Measurements from ENCODE around the gene SLC12A7.

Gene SLC12A7

DNA sequence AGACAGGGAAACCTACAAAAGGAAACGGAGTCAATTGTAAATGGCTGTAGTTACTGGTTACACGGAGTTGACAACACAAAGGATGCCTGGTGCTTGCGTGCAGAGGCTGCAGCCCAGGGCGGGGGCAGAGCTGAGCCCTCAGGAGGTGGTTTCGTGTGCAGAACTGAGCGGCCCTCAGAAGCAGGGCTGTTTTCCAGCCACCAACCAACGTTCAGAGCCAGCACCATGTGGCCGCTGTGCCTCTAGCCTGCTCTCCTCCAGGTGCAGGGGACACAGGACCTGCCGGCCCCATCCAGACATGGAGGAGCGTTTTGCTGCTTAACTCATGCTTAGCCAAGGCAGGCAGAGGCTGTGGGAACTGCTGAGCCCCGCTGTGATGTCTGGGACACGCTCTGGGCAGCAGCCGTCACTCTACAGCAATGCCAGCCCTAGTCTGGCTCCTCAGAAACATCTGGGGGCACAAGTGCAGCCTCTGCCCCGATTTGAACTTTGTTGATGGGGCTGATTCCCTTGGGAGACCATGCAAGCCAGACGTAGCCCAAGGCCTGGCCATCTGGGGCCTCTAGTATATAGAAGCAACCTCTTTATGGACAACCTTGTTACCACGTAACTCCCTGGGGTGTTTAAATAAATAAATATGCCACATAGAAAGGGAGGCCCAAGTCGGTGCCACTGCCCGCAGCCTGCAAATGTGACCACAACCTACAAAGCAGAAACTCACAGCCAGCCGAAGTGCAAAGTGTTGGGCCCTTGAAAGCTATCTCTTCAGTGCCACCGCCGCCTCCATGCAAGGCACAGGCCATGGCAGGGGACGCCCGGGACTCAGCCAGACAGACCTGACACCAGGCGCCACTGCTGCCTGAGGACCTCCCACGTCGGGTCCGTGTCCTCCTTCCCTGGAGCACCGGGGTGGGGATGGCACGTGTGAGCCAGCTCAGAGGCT is 61.2 kb downstream of the SLC12A7 start:
- no peak for DNase-seq (ENCODE audit: low spot score)

DNA sequence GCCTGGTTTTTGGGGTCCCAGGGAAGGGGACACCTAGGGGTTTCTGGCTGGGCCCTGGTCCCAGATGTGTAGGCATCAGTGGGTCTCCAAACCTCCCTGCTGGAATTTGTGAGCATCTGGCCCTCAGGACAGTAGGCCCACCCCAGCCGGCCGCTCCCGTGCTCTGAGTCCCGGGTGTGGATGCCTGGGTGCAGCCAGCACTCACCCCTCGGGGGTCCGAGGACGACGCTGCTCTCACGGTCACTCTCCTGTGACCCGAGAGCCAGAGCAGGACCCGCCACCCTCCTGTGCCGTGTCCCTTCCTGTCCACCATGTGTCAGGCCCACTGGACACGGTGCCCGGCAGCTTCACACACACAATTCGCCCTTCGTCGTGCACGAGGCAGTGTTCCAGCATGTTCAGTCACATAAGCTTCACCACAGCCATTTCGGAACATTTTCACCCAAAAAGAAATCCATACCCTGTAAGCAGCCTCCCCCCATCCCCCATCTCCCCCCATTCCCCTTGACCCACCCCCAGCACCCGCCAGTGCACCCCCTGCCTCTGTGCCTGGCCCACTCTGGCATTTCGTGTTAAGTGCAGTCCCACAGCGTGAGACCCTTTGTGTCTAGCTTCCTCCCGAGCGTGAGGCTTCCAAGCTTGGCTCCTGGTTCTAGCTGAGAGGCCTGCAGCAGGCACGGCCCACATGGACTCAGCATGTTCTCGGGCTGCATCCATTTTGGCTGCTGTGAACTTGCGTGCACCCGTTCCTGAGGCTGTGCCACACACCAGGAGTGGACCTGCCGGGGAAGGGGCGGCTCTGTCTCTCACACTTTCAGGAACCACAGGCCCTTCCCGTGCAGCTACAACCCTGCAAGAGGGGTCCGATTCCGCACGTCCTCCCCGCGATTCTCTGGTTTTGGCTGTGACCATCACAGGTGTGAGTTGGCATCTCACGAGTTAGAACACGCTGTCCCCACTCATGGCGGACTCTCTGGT is 62.7 kb downstream of the SLC12A7 start:
- DNase-seq (ENCODE audit: low spot score), result no peak

DNA sequence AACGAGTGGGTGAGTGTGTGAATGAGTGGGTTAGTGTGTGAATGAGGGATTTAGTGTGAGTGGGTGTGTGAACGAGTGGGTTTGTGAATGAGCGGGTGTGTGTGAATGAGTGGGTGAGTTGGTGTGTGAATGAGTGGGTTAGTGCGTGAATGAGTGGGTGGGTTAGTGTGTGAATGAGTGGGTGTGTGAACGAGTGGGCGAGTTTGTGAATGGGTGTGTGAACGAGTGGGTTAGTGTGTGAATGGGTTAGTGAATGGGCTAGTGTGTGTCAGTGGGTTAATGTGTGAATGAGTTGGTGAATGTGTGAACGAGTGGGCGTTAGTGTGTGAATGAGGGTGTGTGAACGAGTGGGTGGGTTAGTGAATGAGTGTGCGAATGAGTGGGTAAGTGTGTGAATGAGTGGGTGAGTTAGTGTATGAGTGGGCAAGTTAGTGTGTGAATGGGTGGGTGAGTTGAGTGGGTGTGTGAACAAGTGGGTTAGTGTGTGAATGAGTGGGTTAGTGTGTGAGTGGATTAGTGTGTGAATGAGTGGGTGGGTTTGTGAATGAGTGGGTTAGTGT is 63.6 kb downstream of the SLC12A7 start:
- DNase-seq (ENCODE audit: low spot score), result no peak

DNA sequence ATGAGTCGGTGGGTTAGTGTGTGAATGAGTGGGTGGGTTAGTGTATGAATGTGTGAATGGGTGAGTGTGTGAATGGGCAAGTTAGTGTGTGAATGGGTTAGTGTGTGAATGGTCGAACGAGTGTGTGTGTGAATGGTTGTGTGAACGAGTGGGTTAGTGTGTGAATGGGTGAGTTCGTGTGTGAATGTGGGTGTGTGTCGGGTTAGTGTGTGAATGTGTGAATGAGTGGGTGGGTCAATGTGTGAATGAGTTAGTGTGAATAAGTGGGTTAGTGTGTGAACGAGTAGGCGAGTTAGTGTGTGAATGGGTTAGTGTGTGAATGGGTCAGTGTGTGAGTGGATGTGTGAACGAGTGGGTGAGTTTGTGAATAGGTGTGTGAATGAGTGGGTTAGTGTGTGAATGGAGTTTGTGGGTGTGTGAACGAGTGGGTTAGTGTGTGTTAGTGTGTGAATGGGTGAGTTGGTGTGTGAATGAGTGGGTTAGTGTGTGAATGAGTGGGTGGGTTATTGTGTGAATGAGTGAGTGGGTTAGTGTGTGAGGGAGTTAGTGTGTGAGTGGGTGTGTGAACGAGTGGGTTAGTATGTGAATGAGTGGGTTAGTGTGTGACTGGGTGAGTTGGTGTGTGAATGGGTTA is 64.4 kb downstream of the SLC12A7 start:
- DNase-seq (ENCODE audit: low spot score), result no peak

DNA sequence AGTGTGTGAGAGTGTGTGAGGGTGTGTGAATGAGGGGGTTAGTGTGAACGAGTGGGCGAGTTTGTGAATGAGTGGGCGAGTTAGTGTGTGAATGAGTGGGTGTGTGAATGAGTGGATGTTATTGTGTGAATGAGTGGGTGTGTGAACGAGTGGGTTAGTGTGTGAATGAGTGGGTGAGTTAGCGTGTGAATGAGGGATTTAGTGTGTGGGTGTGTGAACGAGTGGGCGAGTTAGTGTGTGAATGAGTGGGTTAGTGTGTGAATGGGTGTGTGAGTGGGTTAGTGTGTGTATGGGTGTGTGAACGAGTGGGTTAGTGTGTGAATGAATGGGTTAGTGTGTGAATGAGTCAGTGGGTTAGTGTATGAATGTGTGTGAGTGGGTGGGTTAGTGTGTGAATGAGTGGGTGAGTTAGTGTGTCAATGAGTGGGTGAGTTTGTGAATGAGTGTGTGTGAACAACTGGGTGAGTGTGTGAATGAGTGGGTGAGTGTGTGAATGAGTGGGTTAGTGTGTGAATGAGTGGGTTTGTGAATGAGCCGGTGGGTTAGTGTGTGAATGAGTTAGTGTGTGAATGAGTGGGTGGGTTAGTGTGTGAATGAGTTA is 65.8 kb downstream of the SLC12A7 start:
- DNase-seq (ENCODE audit: low spot score), result no peak

DNA sequence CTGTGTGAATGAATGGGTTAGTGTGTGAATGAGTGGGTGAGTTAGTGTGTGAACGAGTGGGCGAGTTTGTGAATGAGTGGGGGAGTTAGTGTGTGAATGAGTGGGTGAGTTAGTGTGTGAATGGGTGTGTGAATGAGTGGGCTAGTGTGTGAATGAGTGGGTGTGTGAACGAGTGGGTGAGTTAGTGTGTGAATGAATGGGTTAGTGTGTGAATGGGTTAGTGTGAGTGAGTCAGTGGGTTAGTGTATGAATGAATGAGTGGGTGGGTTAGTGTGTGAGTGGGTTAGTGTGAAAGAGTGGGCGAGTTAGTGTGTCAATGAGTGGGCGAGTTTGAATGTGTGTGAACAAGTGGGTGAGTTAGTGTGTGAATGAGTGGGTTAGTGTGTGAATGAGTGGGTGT is 67.7 kb downstream of the SLC12A7 start:
- no peak for DNase-seq (ENCODE audit: low spot score)

DNA sequence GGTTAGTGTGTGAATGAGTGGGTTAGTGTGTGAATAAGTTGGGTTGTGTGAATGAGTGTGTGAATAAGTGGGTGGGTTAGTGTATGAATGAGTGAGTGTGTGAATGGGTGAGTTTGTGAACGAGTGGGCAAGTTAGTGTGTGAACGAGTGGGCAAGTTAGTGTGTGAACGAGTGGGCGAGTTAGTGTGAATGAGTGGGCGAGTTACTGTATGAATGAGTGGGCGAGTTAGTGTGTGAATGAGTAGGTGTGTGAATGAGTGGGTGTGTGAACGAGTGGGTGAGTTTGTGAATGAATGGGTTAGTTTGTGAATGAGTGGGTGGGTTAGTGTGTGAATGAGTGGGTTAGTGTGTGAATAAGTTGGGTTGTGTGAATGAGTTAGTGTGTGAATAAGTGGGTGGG is 68.5 kb downstream of the SLC12A7 start:
- DNase-seq (ENCODE audit: low spot score), result no peak

DNA sequence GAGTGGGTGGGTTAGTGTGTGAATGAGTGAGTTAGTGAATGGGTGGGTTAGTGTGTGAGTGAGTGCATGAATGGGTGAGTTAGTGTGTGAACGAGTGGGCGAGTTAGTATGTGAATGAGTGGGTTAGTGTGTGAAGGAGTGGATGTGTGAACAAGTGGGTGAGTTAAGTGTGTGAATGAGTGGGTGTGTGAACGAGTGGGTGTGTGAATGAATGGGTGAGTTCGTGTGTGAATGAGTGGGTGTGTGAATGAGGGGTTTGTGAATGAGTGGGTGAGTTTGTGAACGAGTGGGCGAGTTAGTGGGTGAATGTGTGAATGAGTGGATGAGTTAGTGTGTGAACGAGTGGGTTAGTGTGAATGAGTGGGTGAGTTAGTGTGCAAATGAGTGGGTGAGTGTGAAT is 69.2 kb downstream of the SLC12A7 start:
- DNase-seq (ENCODE audit: low spot score), result no peak

DNA sequence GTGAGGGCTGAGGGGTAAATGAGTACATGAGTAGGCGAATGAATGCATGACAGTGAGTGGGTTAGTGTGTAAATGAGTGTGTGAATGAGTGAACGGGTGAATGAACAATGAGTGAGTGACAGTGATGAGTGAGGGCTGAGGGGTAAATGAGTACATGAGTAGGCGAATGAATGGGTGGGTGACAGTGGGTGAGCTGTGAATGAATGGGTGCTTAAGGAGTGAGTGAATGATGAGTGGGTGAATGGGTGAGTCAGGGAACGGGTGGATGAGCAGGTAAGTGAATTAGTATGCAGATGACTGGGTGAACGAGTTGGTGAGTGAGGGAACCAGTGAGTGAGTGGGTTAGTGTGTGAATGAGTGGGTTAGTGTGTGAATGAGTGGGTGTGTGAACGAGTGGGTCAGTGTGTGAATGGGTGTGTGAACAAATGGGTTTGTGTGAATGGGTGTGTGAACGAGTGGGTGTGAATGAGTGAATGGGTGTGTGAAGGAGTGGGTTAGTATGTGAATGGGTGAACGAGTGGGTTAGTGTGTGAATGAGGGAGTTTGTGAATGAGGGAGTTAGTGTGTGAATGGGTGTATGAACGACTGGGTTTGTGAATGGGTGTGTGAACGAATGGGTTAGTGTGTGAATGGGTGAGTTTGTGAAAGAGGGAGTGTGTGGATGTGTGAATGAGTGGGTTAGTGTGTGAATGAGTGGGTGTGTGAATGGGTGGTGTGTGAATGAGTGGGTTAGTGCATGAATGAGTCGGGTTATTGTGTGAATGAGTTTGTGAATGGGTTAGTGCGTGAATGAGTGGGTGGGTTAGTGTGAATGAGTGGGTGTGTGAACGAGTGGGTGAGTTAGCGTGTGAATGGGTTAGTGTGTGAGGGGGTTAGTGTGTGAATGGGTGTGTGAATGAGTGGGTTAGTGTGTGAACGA is 70.4 kb downstream of the SLC12A7 start:
- DNase-seq (ENCODE audit: low spot score), result no peak

DNA sequence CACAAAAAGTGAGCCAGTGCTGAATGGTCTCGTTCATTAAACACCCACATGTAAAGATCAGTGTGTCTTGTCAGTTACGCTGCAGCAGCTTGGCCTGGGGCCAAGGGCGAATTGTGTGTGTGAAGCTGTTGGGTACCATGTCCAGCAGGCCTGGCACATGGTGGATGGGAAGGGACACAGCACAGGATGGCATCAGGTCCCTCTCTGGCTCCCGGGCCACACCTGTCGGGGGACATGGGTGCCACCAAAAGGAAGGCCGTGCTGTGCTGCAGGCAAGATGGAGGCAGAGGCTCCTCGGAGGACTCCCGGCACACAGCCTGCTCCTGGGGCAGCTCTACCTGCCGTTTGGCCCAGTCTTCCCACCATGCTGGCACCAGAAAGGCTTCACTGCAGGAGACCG is 71.3 kb downstream of the SLC12A7 start:
- DNase-seq (ENCODE audit: low spot score), result no peak

DNA sequence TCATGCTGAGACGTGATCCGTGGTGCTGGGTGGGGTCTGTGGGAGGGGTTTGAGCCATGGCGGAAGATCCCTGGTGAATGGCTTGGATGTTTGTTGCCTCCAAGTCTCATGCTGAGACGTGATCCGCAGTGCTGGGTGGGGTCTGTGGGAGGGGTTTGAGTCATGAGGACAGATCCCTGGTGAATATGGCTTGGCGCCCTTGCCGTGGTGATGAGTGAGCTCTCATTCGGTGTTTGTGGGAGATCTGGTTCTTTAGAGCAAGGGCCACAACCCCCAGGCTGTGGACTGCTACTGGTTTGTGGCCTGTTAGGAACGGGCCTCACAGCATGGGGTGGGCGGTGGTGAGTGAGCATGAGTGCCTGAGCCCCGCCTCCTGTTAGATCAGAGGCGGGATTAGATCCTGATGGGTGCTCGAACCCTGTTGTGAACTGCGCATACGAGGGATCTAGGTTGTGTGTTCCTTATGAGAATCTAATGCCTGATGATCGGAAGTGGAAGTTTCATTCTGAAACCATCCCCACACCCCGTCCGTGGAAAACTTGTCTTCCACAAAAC is 72.1 kb downstream of the SLC12A7 start:
- no peak for DNase-seq (ENCODE audit: low spot score)

DNA sequence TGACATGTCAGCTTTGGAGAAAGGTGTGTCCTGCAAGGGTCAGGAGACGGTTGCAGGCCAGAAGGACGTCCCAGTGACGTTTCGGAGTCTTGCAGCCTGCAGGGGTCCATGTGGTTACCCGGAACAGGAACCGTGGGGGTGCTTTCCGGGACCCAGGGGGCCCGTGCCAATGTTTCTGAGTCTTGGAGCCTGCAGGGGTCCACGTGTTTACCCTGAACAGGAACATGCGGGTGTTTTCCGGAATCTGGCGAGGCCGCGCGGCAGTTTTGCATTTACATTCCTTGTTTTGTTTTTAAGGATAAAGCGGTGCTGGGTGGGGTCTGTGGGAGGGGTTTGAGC is 72.7 kb downstream of the SLC12A7 start:
- no peak for DNase-seq (ENCODE audit: low spot score)

DNA sequence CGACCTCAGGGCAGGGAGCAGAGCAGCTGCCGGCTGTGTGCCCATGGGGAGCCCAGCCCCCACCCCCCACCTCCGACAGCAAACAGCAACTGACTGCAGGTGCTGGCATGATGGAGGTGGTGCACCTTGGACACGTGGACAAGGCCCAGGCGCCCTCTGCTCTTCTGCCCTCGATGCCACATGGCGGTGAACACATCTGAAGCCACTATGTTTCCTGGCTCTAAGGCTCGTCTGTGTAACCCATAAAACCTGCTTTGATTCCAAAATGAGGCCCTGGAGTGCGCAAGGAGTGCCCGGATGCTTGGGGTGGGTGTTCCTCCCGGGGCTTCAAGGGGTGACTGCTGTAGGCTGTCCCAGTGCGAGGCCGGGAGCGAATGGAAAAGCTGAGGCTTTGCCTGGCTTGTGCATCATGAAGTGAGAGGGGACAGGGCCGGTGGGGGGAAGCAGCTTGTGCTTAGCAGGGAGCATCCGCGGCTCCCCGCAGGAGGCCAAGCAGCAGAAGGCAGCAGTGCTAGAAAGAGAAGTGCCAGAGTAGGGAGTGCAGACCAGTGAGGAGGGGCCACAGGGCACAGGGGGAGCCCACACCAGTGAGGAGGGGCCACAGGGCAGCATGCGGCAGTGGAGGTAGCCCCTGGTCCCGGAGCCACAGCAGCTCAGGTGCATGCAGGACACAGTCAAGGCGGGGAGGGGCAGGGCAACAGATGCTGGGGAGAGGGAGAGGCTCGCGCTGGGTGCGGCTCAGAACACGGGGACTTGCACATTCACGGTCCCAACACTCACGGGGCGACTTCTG is 73.2 kb downstream of the SLC12A7 start:
- no peak for DNase-seq (ENCODE audit: low spot score)

DNA sequence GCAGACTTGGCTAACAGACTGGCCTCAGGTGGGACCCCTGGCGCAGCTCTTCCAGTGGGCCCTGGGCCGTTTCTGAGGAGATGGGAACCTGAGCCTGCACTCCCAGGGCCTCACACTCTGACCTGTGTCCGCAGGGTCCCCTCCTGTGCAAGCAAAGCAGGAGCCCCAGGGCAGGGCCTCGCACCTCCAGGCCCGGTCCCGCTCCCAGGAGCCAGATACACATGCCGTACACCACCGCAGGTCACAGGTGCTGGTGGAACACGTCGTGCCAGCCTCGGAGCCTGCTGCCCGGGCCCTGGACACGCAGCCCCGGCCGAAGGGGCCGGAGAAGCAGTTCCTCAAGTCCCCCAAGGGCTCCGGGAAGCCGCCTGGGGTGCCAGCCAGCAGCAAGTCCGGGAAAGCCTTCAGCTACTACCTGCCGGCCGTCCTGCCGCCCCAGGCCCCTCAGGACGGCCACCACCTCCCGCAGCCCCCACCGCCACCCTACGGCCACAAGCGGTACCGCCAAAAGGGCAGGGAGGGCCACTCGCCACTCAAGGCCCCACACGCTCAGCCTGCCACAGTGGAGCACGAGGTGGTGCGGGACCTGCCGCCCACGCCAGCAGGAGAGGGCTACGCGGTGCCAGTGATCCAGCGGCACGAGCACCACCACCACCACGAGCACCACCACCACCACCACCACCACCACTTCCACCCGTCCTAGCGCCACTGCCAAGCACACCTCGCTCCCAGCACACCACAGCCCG is 74.0 kb downstream of the SLC12A7 start:
- DNase-seq (ENCODE audit: low spot score), result no peak

DNA sequence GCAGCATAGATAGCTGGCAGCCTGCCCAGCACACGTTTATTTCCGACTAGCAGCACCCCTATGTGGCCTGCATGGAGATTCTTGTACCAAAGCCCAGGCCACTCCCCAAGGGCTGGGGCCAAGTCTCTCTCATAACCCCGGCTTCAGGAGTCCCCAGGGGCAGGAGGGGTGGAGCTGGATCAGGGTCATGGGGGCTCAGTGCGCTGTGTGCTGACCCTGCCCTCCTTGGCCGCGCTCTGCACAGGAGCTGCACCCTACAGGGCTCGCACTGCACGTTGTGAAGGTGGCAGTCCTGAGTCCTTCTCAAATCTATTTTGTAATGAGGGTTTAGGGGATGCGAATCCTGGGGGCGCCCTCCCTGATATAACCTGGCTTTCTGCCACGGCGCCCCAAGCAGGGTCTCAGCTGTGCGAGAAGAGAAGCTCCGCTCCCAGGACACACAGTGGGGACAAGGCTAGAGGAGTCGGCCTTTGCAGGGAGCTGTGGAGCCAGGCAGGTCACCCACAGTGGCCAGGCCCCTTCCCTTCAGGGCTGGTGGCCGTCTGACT is 74.7 kb downstream of the SLC12A7 start:
- no peak for DNase-seq (ENCODE audit: low spot score)

DNA sequence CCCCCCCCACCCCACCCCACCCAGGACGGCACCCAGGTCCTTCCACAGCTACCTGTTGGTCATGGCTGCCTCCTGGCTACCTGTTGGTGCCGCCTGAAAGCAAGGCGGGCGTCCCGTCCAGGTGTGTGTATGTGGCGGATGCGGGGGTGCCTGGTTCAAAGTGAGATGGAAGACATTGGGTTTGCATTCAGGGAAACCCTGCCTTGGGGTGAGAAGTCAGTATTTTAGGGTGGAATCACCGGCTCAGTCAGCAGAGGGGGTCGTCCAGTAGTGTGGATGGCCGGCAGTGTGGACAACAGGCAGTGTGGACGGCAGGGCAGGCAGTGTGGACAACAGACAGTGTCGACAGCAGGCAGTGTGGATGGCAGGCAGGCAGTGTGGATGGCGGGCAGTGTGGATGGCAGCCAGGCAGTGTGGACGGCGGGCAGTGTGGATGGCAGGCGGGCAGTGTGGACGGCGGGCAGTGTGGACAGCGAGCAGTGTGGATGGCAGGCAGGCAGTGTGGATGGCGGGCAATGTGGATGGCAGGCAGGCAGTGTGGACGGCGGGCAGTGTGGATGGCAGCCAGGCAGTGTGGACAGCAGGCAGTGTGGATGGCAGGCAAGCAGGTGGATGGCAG is 75.2 kb downstream of the SLC12A7 start:
- no peak for DNase-seq (ENCODE audit: low spot score)

DNA sequence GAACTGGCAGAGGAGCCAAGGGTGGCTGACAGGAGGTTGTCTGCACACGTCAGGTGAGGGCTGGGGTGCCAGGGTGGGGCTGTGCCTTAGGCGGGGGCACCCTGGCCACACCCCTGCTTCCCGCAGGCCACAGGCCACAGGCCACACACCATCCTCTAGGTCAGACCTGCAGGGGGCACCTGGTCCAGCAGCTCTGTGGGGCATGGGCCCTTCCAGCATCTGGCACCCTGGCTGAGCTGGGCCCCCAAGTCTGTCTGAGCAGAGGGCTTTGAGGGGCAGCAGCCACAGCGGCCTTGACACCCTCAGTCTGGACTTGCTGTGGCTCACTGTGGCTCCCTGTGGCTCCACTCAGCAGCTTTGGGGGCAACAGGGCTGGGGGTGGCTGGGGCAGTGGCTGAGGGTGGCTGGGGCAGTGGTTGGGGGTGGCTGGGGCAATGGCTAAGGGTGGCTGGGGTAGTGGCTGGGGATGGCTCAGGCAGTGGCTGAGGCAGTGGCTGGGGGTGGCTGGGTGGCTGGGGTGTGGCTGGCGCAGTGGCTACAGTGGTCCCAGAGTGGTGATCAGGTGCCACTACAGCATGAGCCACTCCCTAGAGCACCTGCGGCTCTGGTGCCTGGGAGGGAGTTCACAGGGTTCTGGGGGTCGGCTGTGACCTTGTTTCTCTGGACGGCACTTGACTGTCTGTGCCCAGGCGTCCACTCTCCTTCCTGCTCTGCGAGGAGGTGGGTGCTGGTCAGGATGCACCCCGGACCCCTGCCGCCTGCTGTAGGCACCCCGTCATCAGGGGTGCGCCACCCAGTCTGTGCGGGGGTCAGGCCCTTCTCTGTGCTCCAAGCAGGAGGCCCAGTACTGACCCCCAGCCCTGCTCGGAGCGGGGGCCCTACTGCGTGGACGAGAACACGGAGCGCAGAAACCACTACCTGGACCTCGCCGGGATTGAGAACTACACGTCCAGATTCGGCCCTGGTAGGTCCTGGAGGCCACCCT is 76.2 kb downstream of the SLC12A7 start:
- no peak for DNase-seq (ENCODE audit: low spot score)
